ENCODE measurements around the gene POU3F2.

POU3F2 gene

GRCh38 chr6:98808541-98809210 lies 25.7 kb upstream of the POU3F2 start:
- no peaks in the 10 kb centered on the region for H3K27me3 ChIP-seq (replicated peaks; ENCODE audit: insufficient read depth, low read length)
- H3K4me2 ChIP-seq (ENCODE audit: low read depth, low read length): no peak overlapping the region
- H3K79me2 ChIP-seq (ENCODE audit: low read length): no peaks in the 10 kb centered on the region
- TF ChIP-seq EZH2 (optimal IDR thresholded peaks at IDR 0.05; ENCODE audit: low read depth, low read length) (no peak), CTCF (IDR thresholded peaks at IDR 0.05; ENCODE audit: low read length) (no peak), EZH2phosphoT487 (IDR thresholded peaks at IDR 0.05; ENCODE audit: low read length) (no peak)
- H3F3A ChIP-seq (ENCODE audit: insufficient read depth, low read length): no peaks in the 10 kb centered on the region
- H3K4me1 ChIP-seq (ENCODE audit: low read length): no peaks in the 10 kb centered on the region
- no peaks in the 10 kb centered on the region for H4K20me1 ChIP-seq (ENCODE audit: insufficient read depth, low read length)
- DNase-seq: no peak
- H2AFZ ChIP-seq (ENCODE audit: low read length): no peak overlapping the region
- no peak overlapping the region for H3K9ac ChIP-seq (ENCODE audit: low read length)
- H3K9me2 ChIP-seq (replicated peaks; ENCODE audit: insufficient read depth, low read length): no peaks in the 10 kb centered on the region
- H3K4me3 ChIP-seq (ENCODE audit: low read length): no peak overlapping the region
- no peak overlapping the region for H3K27ac ChIP-seq (ENCODE audit: low read length)
- H3K36me3 ChIP-seq (replicated peaks; ENCODE audit: insufficient read depth, low read length): no peaks in the 10 kb centered on the region
- no peaks in the 10 kb centered on the region for H3K9me3 ChIP-seq (replicated peaks; ENCODE audit: insufficient read depth, low read length)

- H3K79me2 ChIP-seq (ENCODE audit: low read length): no peaks in the 10 kb centered on the region
- H3K4me3 ChIP-seq (ENCODE audit: low read length): no peak overlapping the region
- H3K27me3 ChIP-seq (replicated peaks; ENCODE audit: insufficient read depth, low read length): no peaks in the 10 kb centered on the region
- H3K27ac ChIP-seq (ENCODE audit: low read length): no peak overlapping the region
- no peaks in the 10 kb centered on the region for H3F3A ChIP-seq (ENCODE audit: insufficient read depth, low read length)
- H3K4me1 ChIP-seq (ENCODE audit: low read length): no peaks in the 10 kb centered on the region
- no peak overlapping the region for H3K9ac ChIP-seq (ENCODE audit: low read length)
- DNase-seq: no peak
- H3K36me3 ChIP-seq (replicated peaks; ENCODE audit: insufficient read depth, low read length): no peaks in the 10 kb centered on the region
- H4K20me1 ChIP-seq (ENCODE audit: insufficient read depth, low read length): no peaks in the 10 kb centered on the region
- TF ChIP-seq CTCF (IDR thresholded peaks at IDR 0.05; ENCODE audit: low read length): no peak
- no peak for TF ChIP-seq EZH2 (optimal IDR thresholded peaks at IDR 0.05; ENCODE audit: low read depth, low read length)
- TF ChIP-seq EZH2phosphoT487 (IDR thresholded peaks at IDR 0.05; ENCODE audit: low read length): no peak
- no peaks in the 10 kb centered on the region for H3K9me2 ChIP-seq (replicated peaks; ENCODE audit: insufficient read depth, low read length)
- H2AFZ ChIP-seq (ENCODE audit: low read length): no peak overlapping the region
- H3K4me2 ChIP-seq (ENCODE audit: low read depth, low read length): no peak overlapping the region
- H3K9me3 ChIP-seq (replicated peaks; ENCODE audit: insufficient read depth, low read length): no peaks in the 10 kb centered on the region
Measured at GRCh38 chr6:98812220-98812619, 22.2 kb upstream of the POU3F2 start.

- Histone ChIP-seq H3K9me3 (replicated peaks; ENCODE audit: insufficient read depth, low read length) (no peaks in the 10 kb centered on the region), H4K20me1 (ENCODE audit: insufficient read depth, low read length) (no peaks in the 10 kb centered on the region), H3K9ac (ENCODE audit: low read length) (no peak overlapping the region), H3K27ac (ENCODE audit: low read length) (no peak overlapping the region), H3K36me3 (replicated peaks; ENCODE audit: insufficient read depth, low read length) (no peaks in the 10 kb centered on the region), H3K27me3 (replicated peaks; ENCODE audit: insufficient read depth, low read length) (no peaks in the 10 kb centered on the region), H3K4me2 (ENCODE audit: low read depth, low read length) (no peak overlapping the region), H2AFZ (ENCODE audit: low read length) (no peak overlapping the region), H3F3A (ENCODE audit: insufficient read depth, low read length) (no peaks in the 10 kb centered on the region), H3K4me1 (ENCODE audit: low read length) (no peaks in the 10 kb centered on the region), H3K9me2 (replicated peaks; ENCODE audit: insufficient read depth, low read length) (no peaks in the 10 kb centered on the region), H3K4me3 (ENCODE audit: low read length) (no peak overlapping the region), H3K79me2 (ENCODE audit: low read length) (no peaks in the 10 kb centered on the region)
- DNase-seq: no peak
- TF ChIP-seq EZH2phosphoT487 (IDR thresholded peaks at IDR 0.05; ENCODE audit: low read length) (no peak), EZH2 (optimal IDR thresholded peaks at IDR 0.05; ENCODE audit: low read depth, low read length) (no peak), CTCF (IDR thresholded peaks at IDR 0.05; ENCODE audit: low read length) (no peak)
Measured at GRCh38 chr6:98816799-98817198, 17.6 kb upstream of the POU3F2 start.

Measured in MM.1S (cell line).